DND-41 (cell line): ENCODE data around the gene TTLL11.
A peak's percentile ranks its signal among the peaks of the same experiment; 100 is the strongest.

ENCODE experiments used
- ATAC-seq: fragments of 200-7000 bp; cut with Tn5 transposase; 3 replicates; pipeline ENCODE4 v1.9.1; 2021; ENCODE audit warnings: low read depth; ENCODE audit not compliant: insufficient read depth
- DNase-seq: peaks from one replicate; pipeline ENCODE4 v3.0.0-alpha.2; 2020
- H2AFZ ChIP-seq: 2 replicates; pipeline ENCODE4 v1.6.0; 2012; ENCODE audit warnings: low read depth, low read length
- H3K27ac ChIP-seq: 2 replicates; pipeline ENCODE4 v1.5.1; 2012; ENCODE audit warnings: low read length, inconsistent platforms
- H3K27me3 ChIP-seq: fragments of 200-600 bp; sonication (generic); 2 replicates; pipeline ENCODE4 v1.6.0; 2012; ENCODE audit warnings: low read length, mild to moderate bottlenecking, inconsistent platforms; ENCODE audit not compliant: insufficient read depth, poor library complexity
- H3K36me3 ChIP-seq: 2 replicates; pipeline ENCODE4 v1.5.1; 2012; ENCODE audit warnings: low read length, inconsistent platforms; ENCODE audit not compliant: insufficient read depth
- H3K4me1 ChIP-seq: 2 replicates; pipeline ENCODE4 v1.5.1; 2012; ENCODE audit warnings: mild to moderate bottlenecking, low read length; ENCODE audit not compliant: insufficient read depth
- H3K4me2 ChIP-seq: 2 replicates; pipeline ENCODE4 v1.6.0; 2012; ENCODE audit warnings: mild to moderate bottlenecking, moderate library complexity, low read length, inconsistent platforms; ENCODE audit not compliant: insufficient read depth
- H3K4me3 ChIP-seq, 2 experiments: fragments of 200-600 bp in 1 of 2; shearing (Covaris generic) in 1 of 2; 2 replicates each; pipeline ENCODE4 v1.5.1; 2012 to 2016; ENCODE audit warnings: inconsistent platforms in 2 of 2, low read length in 2 of 2, mild to moderate bottlenecking in 2 of 2, low read depth in 1 of 2, moderate library complexity in 1 of 2
- H3K79me2 ChIP-seq: 2 replicates; pipeline ENCODE4 v1.6.0; 2012; ENCODE audit warnings: low read length, inconsistent platforms; ENCODE audit not compliant: insufficient read depth
- H3K9ac ChIP-seq: 2 replicates; pipeline ENCODE4 v1.6.0; 2012; ENCODE audit warnings: low read depth, mild to moderate bottlenecking, inconsistent platforms, low read length, moderate library complexity
- H3K9me3 ChIP-seq: 2 replicates; pipeline ENCODE4 v1.5.1; 2012; ENCODE audit warnings: low read length, moderate library complexity, mild to moderate bottlenecking, inconsistent platforms; ENCODE audit not compliant: insufficient read depth, severe bottlenecking
- H4K20me1 ChIP-seq: 2 replicates; pipeline ENCODE4 v1.6.0; 2012; ENCODE audit warnings: low read length; ENCODE audit not compliant: insufficient read depth
- EZH2 ChIP-seq: IDR thresholded peaks from 3 replicates; pipeline ENCODE4 v1.6.1; 2012; ENCODE audit warnings: borderline replicate concordance, low read depth, mild to moderate bottlenecking, moderate library complexity, low read length, inconsistent platforms; ENCODE audit not compliant: severe bottlenecking
- TF ChIP-seq, protein P1 (sequence below): IDR thresholded peaks from 2 replicates; pipeline ENCODE4 v1.5.1; 2012; ENCODE audit warnings: borderline replicate concordance, low read length, moderate library complexity, mild to moderate bottlenecking; ENCODE audit not compliant: poor library complexity, severe bottlenecking; ENCODE audit errors: extremely low read depth

TTLL11 gene

DNA sequence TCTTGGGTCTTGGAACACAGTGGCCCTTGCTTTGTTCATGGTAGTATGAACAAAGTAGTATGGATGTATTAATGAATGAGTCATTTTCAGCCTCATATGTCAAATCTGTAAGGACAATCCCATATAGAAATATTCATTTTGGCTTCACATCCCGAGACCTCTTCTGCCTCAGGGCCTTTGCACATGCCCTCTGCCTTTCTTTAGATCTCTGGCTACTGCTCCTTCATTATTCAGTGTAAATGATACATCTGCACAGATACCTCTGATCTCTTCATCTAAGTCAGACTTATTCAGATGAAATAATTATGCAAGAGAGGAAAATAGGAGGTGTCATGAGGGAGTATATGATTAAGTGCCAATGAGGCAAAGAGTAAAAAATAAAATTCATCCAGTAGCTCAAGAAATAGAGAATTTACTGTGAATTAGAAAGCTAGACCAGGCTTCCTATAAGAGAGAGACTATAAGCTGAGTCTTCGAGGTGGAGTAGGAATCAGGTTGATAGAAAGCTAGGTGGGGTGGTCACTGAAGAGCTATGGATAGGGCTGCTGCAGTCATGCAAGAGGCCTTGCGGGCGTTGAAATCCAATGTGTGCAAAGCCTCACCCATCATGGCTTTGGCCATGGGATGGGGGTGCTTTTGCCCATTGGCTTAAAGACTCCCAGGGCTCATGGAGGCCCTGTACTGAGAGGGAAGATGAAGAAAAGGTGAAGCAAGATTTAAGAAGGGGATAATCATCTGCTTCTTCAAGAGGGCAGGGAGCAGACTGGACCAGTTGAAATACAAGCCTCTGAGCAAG, 3.7 kb upstream of the TTLL11 start:
- H3K4me2 ChIP-seq: no peak overlapping the region
- DNase-seq (no peak), ATAC-seq (no peak)
- no peaks in the 10 kb centered on the region for H3K9me3 ChIP-seq
- no peaks in the 10 kb centered on the region for H3K36me3 ChIP-seq
- peaks cover under 1% of the 10 kb centered on the region; the same call in 1 of the 2 replicates for H4K20me1 ChIP-seq
- no peak overlapping the region for H3K4me3 ChIP-seq
- H3K27ac ChIP-seq: no peak overlapping the region
- H3K9ac ChIP-seq: no peak overlapping the region
- no peak for TF ChIP-seq EZH2
- TF ChIP-seq, protein P1, sequence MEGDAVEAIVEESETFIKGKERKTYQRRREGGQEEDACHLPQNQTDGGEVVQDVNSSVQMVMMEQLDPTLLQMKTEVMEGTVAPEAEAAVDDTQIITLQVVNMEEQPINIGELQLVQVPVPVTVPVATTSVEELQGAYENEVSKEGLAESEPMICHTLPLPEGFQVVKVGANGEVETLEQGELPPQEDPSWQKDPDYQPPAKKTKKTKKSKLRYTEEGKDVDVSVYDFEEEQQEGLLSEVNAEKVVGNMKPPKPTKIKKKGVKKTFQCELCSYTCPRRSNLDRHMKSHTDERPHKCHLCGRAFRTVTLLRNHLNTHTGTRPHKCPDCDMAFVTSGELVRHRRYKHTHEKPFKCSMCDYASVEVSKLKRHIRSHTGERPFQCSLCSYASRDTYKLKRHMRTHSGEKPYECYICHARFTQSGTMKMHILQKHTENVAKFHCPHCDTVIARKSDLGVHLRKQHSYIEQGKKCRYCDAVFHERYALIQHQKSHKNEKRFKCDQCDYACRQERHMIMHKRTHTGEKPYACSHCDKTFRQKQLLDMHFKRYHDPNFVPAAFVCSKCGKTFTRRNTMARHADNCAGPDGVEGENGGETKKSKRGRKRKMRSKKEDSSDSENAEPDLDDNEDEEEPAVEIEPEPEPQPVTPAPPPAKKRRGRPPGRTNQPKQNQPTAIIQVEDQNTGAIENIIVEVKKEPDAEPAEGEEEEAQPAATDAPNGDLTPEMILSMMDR: no peak
- peaks cover 3% of the 10 kb centered on the region; the same call in 1 of the 2 replicates for H3K79me2 ChIP-seq
- no peaks in the 10 kb centered on the region for H3K27me3 ChIP-seq
- no peak overlapping the region for H2AFZ ChIP-seq
- peaks cover 24% of the 10 kb centered on the region for H3K4me1 ChIP-seq

DNA sequence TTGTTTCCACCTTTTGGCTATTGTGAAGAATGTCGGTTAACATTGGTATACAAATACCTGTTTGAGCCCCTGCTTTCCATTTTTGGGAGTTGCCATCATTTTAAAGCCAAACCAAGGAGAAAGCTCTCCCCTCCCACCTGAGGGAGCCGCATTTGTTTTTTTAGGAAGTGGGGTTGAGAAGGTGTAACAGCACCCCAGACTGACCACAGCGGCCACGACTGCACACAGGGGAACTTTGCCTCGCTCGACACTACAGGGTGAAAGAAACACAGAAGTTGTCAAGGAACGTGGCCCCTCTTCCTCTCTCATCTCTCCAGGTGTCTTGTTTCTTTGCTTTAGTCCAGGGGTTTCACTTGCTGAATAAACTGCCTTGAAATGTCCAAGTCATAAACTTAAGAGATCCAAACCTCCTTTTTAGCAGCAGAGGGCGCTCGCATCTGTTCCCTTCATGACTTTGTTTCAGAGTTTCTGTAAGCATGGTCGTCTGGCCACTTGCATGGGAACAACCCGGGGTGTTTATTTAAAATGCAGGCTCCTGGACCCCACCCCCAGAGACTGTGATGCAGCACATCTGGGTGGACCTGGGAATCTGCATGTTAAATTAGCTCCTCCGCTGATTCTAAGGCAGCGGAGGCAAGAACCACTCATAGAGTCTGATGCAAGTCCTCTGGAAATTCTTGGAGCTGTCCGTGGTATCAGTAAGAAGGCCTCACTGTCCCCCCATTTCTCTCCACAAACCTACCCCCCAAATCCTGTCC, 2.1 kb upstream of the TTLL11 start:
- no peak overlapping the region for H3K4me3 ChIP-seq
- H3K79me2 ChIP-seq: peaks cover 3% of the 10 kb centered on the region; the same call in 1 of the 2 replicates
- no peak overlapping the region for H2AFZ ChIP-seq
- no peaks in the 10 kb centered on the region for H3K9me3 ChIP-seq
- H3K4me2 ChIP-seq: peak overlapping the region; percentile 44; the same call in 1 of the 2 replicates
- ATAC-seq (no peak), DNase-seq (peak; percentile 46)
- peaks cover 3% of the 10 kb centered on the region; the same call in 1 of the 2 replicates for H4K20me1 ChIP-seq
- no peaks in the 10 kb centered on the region for H3K27me3 ChIP-seq
- no peaks in the 10 kb centered on the region for H3K36me3 ChIP-seq
- H3K9ac ChIP-seq: no peak overlapping the region
- TF ChIP-seq EZH2: no peak
- TF ChIP-seq, protein P1: peak; percentile 74
- H3K27ac ChIP-seq: no peak overlapping the region
- H3K4me1 ChIP-seq: peaks cover 34% of the 10 kb centered on the region

DNA sequence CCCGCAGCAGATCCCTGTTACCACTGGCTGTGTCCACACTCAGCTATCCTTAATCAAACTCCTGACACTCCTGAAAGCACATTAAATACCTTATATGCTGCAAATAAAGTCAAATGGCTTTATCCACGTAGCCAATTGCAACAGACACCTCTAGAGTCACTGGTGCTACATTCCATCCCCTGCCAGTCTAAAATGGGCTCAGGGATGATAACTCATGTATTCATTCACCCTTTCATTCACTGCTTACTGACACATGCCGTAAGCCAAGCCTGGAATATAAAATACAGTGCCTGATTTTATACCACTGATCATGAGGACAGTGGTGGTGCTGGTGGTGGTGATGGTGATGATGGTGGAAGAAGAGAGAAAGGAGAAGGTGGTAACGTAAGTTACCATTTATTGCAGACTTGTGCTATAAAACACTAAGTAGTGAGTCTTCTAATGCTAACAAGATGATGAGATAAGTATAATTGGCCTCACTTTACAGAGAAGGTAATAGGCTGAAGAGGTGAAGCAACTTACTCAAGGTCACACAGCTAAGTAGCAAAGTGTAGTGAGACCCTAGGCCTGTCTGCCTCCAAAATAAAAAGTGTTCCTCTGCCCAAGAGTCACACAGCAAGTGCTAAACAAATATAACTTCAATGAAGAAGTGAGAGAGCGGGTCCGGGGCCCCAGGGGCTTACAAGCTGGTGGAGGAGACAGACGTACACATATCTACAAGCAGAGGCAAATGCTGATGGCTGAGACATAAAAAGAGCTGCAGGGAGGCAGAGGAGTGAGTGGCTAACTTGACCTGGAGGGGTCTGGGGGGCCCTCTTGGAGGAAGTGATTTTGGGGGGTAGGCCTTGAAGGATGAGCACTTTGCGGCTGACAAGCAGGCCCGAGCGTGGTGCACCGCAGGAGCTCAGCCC, 1.2 kb downstream of the TTLL11 start:
- DNase-seq (no peak), ATAC-seq (no peak)
- Histone ChIP-seq H3K4me3 (peak overlapping the region; percentile 59 to 73; a peak in 3 of 4 replicates), H3K36me3 (no peaks in the 10 kb centered on the region), H4K20me1 (peaks cover 8% of the 10 kb centered on the region; the same call in 1 of the 2 replicates), H3K27me3 (no peaks in the 10 kb centered on the region), H3K27ac (no peak overlapping the region; the same call in 1 of the 2 replicates), H3K4me1 (peaks cover 32% of the 10 kb centered on the region), H3K9ac (peak overlapping the region; percentile 68), H3K9me3 (no peaks in the 10 kb centered on the region), H3K4me2 (peak overlapping the region; percentile 92), H3K79me2 (peaks cover 3% of the 10 kb centered on the region; the same call in 1 of the 2 replicates), H2AFZ (peak overlapping the region; percentile 77)
- TF ChIP-seq EZH2: no peak
- TF ChIP-seq, protein P1: no peak
